GM19452 (cell line): Measurements from ENCODE around the gene LIPA.

Source experiments
- ATAC-seq: cut with Tn5 transposase; IDR thresholded peaks from one replicate; pipeline ENCODE4 v1.9.1; 2021; ENCODE audit not compliant: unreplicated experiment

Gene LIPA

GRCh38 chr10:89241486-89242344 is 9.9 kb downstream of the LIPA start:
- no peak for ATAC-seq

- no peak for ATAC-seq
Observed at GRCh38 chr10:89241026-89241425, 10.5 kb downstream of the LIPA start.

GRCh38 chr10:89240519-89240918 is 11.1 kb downstream of the LIPA start:
- ATAC-seq = no peak

- ATAC-seq = no peak
Observed at GRCh38 chr10:89238956-89239644, 12.5 kb downstream of the LIPA start.

- ATAC-seq = no peak
Observed at GRCh38 chr10:89237849-89238248, 13.7 kb downstream of the LIPA start.

GRCh38 chr10:89236226-89236797 is 15.3 kb downstream of the LIPA start:
- ATAC-seq = no peak

- ATAC-seq = no peak
Observed at GRCh38 chr10:89235073-89235798, 16.3 kb downstream of the LIPA start.

GRCh38 chr10:89233033-89233432 is 18.5 kb downstream of the LIPA start:
- no peak for ATAC-seq

GRCh38 chr10:89228962-89229361 is 22.6 kb downstream of the LIPA start:
- ATAC-seq = no peak

- ATAC-seq = no peak
Observed at GRCh38 chr10:89228146-89228545, 23.4 kb downstream of the LIPA start.

- no peak for ATAC-seq
Observed at GRCh38 chr10:89226891-89227290, 24.7 kb downstream of the LIPA start.

GRCh38 chr10:89224739-89225443 is 26.7 kb downstream of the LIPA start:
- no peak for ATAC-seq

GRCh38 chr10:89221919-89222318 is 29.7 kb downstream of the LIPA start:
- ATAC-seq = no peak

- ATAC-seq = no peak
Observed at GRCh38 chr10:89219513-89220218, 31.9 kb downstream of the LIPA start.

GRCh38 chr10:89217057-89217990 is 34.3 kb downstream of the LIPA start:
- no peak for ATAC-seq

- no peak for ATAC-seq
Observed at GRCh38 chr10:89216056-89216455, 35.5 kb downstream of the LIPA start.

GRCh38 chr10:89215511-89215910 is 36.1 kb downstream of the LIPA start:
- ATAC-seq = no peak

- no peak for ATAC-seq
Observed at GRCh38 chr10:89214566-89215165, 36.9 kb downstream of the LIPA start.
